Caco-2 (cell line): Measurements from ENCODE around the gene COMMD1. TPM values are rescaled to one million over a fixed set of nuclear protein-coding genes. Genes with fewer than 3 reads are reported as not detected.

Experiments
- BruUV-seq: library from RNA; stranded (reverse); fragments of 400-500 nt; replicated peaks from 2 replicates; lab custom pipeline; 2021; lab: Mats Ljungman, UMichigan
- CTCF ChIA-PET: fragments of 300-600 bp; sonication (Branson Sonifier 250); formaldehyde crosslinking; loops from one replicate; lab custom pipeline; 2022; ENCODE audit warnings: antibody characterized with exemption; lab: Charles Lee
- POLR2A ChIA-PET: fragments of 300-600 bp; sonication (Branson Sonifier 250); formaldehyde crosslinking; loops from one replicate; lab custom pipeline; 2022; ENCODE audit warnings: antibody characterized with exemption; lab: Charles Lee
- DNase-seq, 2 experiments: peaks; one replicate each; pipeline versions ENCODE4 v3.0.0 to v3.0.0-alpha.2; 2020 to 2022
- H3K27me3 ChIP-seq: replicated peaks from 2 replicates; pipeline ENCODE4 v1.6.0; 2011; ENCODE audit warnings: low read length; ENCODE audit not compliant: control insufficient read depth, insufficient read depth
- H3K36me3 ChIP-seq: 2 replicates; pipeline ENCODE4 v1.5.1; 2011; ENCODE audit warnings: low read length; ENCODE audit not compliant: control insufficient read depth, insufficient read depth
- H3K4me1 ChIP-seq: fragments of 250-450 bp; sonication (Bioruptor Pico); 2 replicates; pipeline ENCODE4 v1.5.1; 2020; ENCODE audit warnings: mild to moderate bottlenecking
- H3K4me3 ChIP-seq: 2 replicates; pipeline ENCODE4 v1.5.1; 2011; ENCODE audit warnings: low read depth, mild to moderate bottlenecking, control low read depth, low read length
- H3K9me3 ChIP-seq: fragments of 250-450 bp; sonication (Bioruptor Pico); 2 replicates; pipeline ENCODE4 v1.5.1; 2020; ENCODE audit warnings: mild to moderate bottlenecking, moderate library complexity
- H3K27ac Mint-ChIP-seq: one replicate; pipeline ENCODE4 v1.8.0; 2022; ENCODE audit warnings: mixed read lengths; ENCODE audit not compliant: unreplicated experiment
- H3K27me3 Mint-ChIP-seq: one replicate; pipeline ENCODE4 v1.8.0; 2022; ENCODE audit warnings: mixed read lengths; ENCODE audit not compliant: insufficient read depth, unreplicated experiment
- H3K36me3 Mint-ChIP-seq: one replicate; pipeline ENCODE4 v1.8.0; 2022; ENCODE audit warnings: mild to moderate bottlenecking, mixed read lengths; ENCODE audit not compliant: insufficient read depth, unreplicated experiment
- H3K4me1 Mint-ChIP-seq: one replicate; pipeline ENCODE4 v1.8.0; 2022; ENCODE audit warnings: low read depth, mixed read lengths; ENCODE audit not compliant: unreplicated experiment
- H3K4me3 Mint-ChIP-seq: one replicate; pipeline ENCODE4 v1.8.0; 2022; ENCODE audit warnings: mild to moderate bottlenecking, moderate library complexity, mixed read lengths; ENCODE audit not compliant: unreplicated experiment
- H3K9me3 Mint-ChIP-seq: one replicate; pipeline ENCODE4 v1.8.0; 2022; ENCODE audit warnings: mixed read lengths; ENCODE audit not compliant: unreplicated experiment
- intact Hi-C: fragments of 100-400 bp; cut with micrococcal nuclease; formaldehyde crosslinking; loops from one replicate; pipeline ENCODE4 v1.10.0; 2022; ENCODE audit not compliant: unreplicated experiment
- total RNA-seq: library from RNA; stranded (reverse); gene quantifications from 2 replicates; pipeline ENCODE4 v1.2.3, GENCODE V29; 2022
- TF ChIP-seq, protein P1 (sequence below), 2 experiments: fragments of 200-600 bp in 1 of 2; IDR thresholded peaks; 1 replicate in 1 of 2; 2 replicates in 1 of 2; pipeline versions ENCODE4 v1.5.1 to v1.8.0; 2011 to 2022; ENCODE audit warnings: antibody characterized with exemption in 1 of 2, control low read depth in 1 of 2, inconsistent platforms in 1 of 2, low read depth in 1 of 2, low read length in 1 of 2, mild to moderate bottlenecking in 1 of 2, moderate library complexity in 1 of 2; ENCODE audit not compliant: insufficient read depth in 1 of 2, severe bottlenecking in 1 of 2, unreplicated experiment in 1 of 2

The COMMD1 gene
- total RNA-seq, 1 experiment from 2014 or later, result 56.7 TPM

DNA sequence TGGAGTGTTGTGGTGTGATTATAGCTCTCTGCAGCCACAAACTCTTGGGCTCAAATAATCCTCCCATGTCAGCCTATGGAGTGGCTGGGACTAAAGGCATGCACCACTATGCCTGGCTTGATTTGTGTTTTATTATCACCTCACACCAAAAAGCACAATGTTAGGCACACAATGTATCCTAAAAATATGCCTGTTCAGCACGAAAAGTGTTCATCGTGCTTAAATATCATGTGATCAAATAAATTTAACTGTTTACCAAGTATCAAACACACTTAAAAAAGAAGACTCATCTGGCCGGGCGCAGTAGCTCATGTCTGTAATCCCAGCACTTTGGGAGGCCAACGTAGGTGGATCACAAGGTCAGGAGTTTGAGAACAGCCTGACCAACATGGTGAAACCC is 22.6 kb upstream of the COMMD1 start:
- ChIA-PET CTCF (no interaction called here), POLR2A (no interaction called here)
- Mint-ChIP-seq H3K27me3 (no peaks in the 10 kb centered on the region), H3K9me3 (no peaks in the 10 kb centered on the region), H3K27ac (no peak overlapping the region), H3K36me3 (peaks cover 97% of the 10 kb centered on the region), H3K4me3 (no peak overlapping the region), H3K4me1 (peaks cover 12% of the 10 kb centered on the region)
- Histone ChIP-seq H3K36me3 (no peaks in the 10 kb centered on the region; the same call in 1 of the 2 replicates), H3K4me3 (no peak overlapping the region), H3K9me3 (no peaks in the 10 kb centered on the region), H3K27me3 (no peaks in the 10 kb centered on the region), H3K4me1 (peaks cover 11% of the 10 kb centered on the region)
- no TSS peak for BruUV-seq
- no peak for DNase-seq
- TF ChIP-seq, protein P1, sequence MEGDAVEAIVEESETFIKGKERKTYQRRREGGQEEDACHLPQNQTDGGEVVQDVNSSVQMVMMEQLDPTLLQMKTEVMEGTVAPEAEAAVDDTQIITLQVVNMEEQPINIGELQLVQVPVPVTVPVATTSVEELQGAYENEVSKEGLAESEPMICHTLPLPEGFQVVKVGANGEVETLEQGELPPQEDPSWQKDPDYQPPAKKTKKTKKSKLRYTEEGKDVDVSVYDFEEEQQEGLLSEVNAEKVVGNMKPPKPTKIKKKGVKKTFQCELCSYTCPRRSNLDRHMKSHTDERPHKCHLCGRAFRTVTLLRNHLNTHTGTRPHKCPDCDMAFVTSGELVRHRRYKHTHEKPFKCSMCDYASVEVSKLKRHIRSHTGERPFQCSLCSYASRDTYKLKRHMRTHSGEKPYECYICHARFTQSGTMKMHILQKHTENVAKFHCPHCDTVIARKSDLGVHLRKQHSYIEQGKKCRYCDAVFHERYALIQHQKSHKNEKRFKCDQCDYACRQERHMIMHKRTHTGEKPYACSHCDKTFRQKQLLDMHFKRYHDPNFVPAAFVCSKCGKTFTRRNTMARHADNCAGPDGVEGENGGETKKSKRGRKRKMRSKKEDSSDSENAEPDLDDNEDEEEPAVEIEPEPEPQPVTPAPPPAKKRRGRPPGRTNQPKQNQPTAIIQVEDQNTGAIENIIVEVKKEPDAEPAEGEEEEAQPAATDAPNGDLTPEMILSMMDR (IDR thresholded peaks at IDR 0.05; ENCODE audit: insufficient read depth in 1 of 2, low read depth in 1 of 2, low read length in 1 of 2, severe bottlenecking in 1 of 2, unreplicated experiment in 1 of 2), result no peak
- intact Hi-C loops, result no loop called here

DNA sequence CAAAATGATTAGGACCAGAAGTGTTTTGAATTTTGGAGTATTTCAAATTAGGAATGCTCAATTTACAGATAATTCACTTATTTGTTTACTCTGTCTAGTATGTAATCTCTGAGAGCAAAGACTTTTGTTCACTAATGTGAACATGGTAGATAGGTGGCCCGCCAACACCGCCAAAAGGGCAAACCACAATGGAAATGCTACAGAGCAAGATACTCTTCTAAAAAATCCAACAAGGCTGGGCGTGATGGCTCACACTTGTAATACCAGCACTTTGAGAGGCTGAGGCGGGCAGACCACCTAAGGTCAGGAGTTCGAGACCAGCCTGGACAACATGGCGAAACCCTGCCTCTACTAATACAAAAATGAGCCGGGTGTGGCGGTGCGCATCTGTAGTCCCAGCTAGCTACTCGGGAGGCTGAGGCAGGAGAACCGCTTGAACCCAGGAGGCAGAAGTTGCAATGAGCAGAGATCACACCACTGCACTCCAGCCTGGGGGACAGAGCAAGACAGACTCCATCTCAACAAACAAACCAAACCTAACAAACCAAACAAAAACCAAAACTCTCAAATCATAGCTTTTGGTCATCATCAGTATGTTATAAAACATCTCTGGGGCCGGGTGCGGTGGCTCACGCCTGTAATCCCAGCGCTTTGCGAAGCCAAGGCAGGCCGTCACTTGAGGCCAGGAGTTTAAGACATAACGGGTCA is 19.4 kb upstream of the COMMD1 start:
- no TSS peak for BruUV-seq
- H3K36me3 ChIP-seq, result no peaks in the 10 kb centered on the region
- DNase-seq, result no peak
- H3K9me3 ChIP-seq, result no peaks in the 10 kb centered on the region
- H3K4me1 ChIP-seq, result peaks cover 20% of the 10 kb centered on the region
- CTCF ChIA-PET, result no interaction called here
- Mint-ChIP-seq H3K36me3 (peaks cover 86% of the 10 kb centered on the region), H3K27me3 (no peaks in the 10 kb centered on the region), H3K4me3 (peak overlapping the region; percentile 94), H3K9me3 (no peaks in the 10 kb centered on the region), H3K27ac (no peak overlapping the region), H3K4me1 (peaks cover 12% of the 10 kb centered on the region)
- TF ChIP-seq, protein P1 (IDR thresholded peaks at IDR 0.05; ENCODE audit: insufficient read depth in 1 of 2, low read depth in 1 of 2, low read length in 1 of 2, severe bottlenecking in 1 of 2, unreplicated experiment in 1 of 2), result no peak
- no peak overlapping the region for H3K4me3 ChIP-seq
- intact Hi-C loops, result no loop called here
- no peaks in the 10 kb centered on the region for H3K27me3 ChIP-seq
- POLR2A ChIA-PET, result interaction anchor here (0.6 kb wide), 1 partner anchor 1075 kb away, joined by 3 read pairs; no protein-coding TSS in a partner anchor

DNA sequence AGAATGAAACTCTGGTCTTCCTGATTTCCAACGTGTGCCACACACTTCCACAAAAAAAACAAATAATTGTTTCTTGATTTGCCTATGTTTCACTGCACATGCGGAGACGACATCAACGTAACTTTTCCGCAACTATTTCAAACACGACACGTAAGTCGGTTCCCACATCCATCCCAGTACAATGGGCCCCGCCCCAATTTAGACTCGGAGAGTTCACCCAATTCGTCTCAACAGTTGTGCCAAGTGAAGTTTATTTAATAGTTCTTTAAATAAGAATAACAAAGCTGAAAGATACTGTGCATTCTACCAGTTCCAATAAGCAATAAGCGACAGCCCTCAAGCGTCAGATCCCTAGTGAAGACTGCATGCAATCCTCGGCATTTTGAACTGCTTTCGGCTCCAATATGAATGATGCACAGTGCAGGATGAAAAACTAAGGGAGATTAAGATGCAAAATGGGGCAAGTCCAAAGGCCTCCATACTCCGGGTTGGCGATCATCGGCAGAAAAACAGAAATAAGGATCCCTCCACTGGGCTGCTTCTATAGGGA is 17.7 kb upstream of the COMMD1 start:
- H3K36me3 ChIP-seq, result no peaks in the 10 kb centered on the region
- peak overlapping the region; percentile 98 for H3K27ac Mint-ChIP-seq
- no peaks in the 10 kb centered on the region for H3K9me3 Mint-ChIP-seq
- TF ChIP-seq, protein P1 (IDR thresholded peaks at IDR 0.05; ENCODE audit: insufficient read depth in 1 of 2, low read depth in 1 of 2, low read length in 1 of 2, severe bottlenecking in 1 of 2, unreplicated experiment in 1 of 2), result no peak
- H3K4me1 Mint-ChIP-seq, result peaks cover 12% of the 10 kb centered on the region
- intact Hi-C loops, result no loop called here
- H3K27me3 Mint-ChIP-seq, result no peaks in the 10 kb centered on the region
- H3K4me3 ChIP-seq, result peak overlapping the region; percentile 91
- DNase-seq, result no peak
- BruUV-seq, result TSS peak; percentile 73
- ChIA-PET CTCF (no interaction called here), POLR2A (no interaction called here)
- H3K36me3 Mint-ChIP-seq, result peaks cover 69% of the 10 kb centered on the region
- H3K27me3 ChIP-seq, result no peaks in the 10 kb centered on the region
- no peaks in the 10 kb centered on the region for H3K9me3 ChIP-seq
- peak overlapping the region; percentile 94 for H3K4me3 Mint-ChIP-seq
- H3K4me1 ChIP-seq, result peaks cover 20% of the 10 kb centered on the region
